Stimulated activated naive CD4-positive, alpha-beta T cell (primary cell): ENCODE results near the gene GATD1.
A peak's percentile ranks its signal among the peaks of the same experiment; 100 is the strongest.

Source experiments
- DNase-seq, 6 experiments: peaks; one replicate each; lab custom pipeline; 2025; lab: John Stamatoyannopoulos, UW

GATD1 gene

DNA sequence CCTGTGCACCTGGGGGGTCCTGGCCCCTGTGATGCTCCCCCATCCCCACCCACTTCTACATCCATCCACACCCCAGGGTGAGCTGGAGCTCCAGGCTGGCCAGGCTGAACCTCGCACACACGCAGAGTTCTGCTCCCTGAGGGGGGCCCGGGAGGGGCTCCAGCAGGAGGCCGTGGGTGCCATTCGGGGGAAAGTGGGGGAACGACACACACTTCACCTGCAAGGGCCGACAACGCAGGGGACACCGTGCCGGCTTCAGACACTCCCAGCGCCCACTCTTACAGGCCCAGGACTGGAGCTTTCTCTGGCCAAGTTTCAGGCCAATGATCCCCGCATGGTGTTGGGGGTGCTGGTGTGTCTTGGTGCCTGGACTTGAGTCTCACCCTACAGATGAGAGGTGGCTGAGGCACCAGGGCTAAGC lies 50.0 kb downstream of the GATD1 start:
- DNase-seq: no peak

DNA sequence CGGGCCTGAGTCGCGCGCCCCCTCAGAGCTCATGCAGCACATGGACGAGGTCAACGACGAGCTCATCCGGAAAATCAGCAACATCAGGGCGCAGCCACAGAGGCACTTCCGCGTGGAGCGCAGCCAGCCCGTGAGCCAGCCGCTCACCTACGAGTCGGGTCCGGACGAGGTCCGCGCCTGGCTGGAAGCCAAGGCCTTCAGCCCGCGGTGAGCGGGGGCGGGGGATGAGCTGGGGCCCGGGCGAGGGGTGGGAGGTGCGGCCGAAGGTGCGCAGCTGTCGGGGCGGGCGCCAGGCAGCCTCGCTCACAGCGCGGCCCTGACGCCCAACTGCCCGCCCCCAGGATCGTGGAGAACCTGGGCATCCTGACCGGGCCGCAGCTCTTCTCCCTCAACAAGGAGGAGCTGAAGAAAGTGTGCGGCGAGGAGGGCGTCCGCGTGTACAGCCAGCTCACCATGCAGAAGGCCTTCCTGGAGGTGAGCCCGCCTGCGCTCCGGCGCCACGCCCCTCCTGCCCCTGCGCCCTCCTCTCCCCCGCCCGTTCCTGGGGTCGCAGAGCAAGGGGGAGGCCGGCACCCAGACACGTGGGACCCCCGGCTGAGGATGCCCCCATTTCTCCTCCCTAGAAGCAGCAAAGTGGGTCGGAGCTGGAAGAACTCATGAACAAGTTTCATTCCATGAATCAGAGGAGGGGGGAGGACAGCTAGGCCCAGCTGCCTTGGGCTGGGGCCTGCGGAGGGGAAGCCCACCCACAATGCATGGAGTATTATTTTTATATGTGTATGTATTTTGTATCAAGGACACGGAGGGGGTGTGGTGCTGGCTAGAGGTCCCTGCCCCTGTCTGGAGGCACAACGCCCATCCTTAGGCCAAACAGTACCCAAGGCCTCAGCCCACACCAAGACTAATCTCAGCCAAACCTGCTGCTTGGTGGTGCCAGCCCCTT lies 50.7 kb downstream of the GATD1 start:
- peak in 4 of 6 experiments; percentile 19 to 52 (median 33) for DNase-seq

DNA sequence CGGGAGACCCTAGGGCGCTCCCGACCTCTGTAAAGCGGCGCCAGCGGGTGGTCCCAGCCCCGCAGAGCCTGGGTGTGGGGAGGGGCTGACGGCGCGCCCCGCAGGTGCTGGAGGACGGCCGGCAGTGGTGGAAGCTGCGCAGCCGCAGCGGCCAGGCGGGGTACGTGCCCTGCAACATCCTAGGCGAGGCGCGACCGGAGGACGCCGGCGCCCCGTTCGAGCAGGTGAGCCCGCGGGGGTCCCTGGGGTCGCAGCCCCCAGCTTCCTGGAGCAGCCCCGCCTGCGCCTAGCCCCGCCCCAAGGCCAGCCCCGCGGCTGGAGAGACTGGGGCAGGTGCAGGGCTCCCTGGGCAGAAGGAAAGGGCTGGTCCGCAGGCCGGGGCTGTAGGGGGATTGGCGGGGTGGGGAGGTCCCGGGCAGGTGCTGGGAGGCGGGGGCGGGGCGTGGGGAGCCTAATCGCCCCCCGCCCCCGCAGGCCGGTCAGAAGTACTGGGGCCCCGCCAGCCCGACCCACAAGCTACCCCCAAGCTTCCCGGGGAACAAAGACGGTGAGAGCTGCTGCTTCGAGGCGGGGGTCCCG lies 51.6 kb downstream of the GATD1 start:
- DNase-seq: no peak

GRCh38 chr11:724778-725386 lies 52.4 kb downstream of the GATD1 start:
- no peak for DNase-seq

- no peak for DNase-seq
Observed at GRCh38 chr11:724049-724777, 53.1 kb downstream of the GATD1 start.

GRCh38 chr11:723120-723883 lies 54.0 kb downstream of the GATD1 start:
- DNase-seq: peak in 5 of 6 experiments; percentile 27 to 66 (median 37)

GRCh38 chr11:722346-722811 lies 54.9 kb downstream of the GATD1 start:
- no peak for DNase-seq

DNA sequence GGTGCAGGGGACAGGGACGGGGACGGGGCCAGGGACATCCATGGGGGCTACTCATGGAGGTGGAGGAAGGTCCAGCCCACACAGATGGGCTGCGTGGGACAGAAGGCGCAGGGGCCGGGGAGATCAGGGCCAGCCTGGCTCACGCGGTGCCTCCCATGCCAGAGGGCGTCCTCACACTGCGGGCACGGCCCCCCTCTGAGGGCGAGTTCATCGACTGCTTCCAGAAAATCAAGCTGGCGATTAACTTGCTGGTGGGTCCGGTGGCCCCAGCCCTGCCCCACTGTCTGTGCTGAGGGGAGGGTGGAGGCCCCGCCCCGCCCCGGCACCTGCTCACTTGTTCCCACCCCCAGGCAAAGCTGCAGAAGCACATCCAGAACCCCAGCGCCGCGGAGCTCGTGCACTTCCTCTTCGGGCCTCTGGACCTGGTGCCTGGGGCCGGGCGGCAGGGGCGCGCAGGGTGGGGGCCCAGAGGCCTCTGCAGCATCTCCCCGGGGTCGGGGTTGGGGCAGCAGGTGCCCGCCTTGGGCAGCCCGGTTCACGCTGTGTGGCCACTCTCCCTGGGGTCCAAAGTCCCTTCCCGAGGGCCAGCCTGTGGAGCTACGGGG lies 55.4 kb downstream of the GATD1 start:
- DNase-seq: peak in 5 of 6 experiments; percentile 29 to 61 (median 49)

DNA sequence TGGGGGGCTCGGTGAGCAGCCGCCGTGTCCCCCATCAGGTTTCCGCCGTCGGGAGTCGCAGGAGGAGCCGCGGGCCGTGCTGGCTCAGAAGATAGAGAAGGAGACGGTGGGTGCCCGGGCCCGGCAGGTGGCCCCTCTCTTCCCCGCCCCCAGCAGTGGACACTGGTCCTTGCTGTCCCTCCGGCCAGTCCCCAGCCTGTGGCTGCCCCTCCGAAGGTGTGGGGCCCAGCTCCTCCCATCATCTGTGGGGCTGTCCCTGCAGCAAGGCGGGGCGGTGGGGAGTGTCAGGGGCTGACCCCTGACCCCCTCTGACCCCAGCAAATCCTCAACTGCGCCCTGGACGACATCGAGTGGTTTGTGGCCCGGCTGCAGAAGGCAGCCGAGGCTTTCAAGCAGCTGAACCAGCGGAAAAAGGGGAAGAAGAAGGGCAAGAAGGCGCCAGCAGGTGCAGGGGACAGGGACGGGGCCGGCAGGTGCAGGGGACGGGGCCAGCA lies 56.0 kb downstream of the GATD1 start:
- no peak for DNase-seq

DNA sequence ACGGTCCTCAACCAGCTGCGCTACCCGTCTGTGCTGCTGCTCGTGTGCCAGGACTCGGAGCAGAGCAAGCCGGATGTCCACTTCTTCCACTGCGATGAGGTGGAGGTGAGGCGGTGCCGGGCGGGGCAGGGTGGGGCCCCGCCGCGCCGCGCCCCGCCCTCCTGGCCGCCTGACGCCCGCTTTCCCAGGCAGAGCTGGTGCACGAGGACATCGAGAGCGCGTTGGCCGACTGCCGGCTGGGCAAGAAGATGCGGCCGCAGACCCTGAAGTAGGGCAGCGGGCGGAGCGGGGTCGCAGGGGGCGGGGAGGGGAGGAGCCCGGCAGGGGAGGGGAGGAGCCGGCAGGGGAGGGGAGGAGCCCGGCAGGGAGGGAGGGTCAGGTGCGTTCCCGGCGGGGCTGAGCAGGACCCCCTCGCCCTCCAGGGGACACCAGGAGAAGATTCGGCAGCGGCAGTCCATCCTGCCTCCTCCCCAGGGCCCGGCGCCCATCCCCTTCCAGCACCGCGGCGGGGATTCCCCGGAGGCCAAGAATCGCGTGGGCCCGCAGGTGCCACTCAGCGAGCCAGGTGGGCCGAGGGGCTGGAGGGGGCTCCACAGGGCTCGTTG lies 56.5 kb downstream of the GATD1 start:
- DNase-seq: peak in 3 of 6 experiments; percentile 55 to 73 (median 70)

GRCh38 chr11:720017-720641 lies 57.2 kb downstream of the GATD1 start:
- DNase-seq: no peak

DNA sequence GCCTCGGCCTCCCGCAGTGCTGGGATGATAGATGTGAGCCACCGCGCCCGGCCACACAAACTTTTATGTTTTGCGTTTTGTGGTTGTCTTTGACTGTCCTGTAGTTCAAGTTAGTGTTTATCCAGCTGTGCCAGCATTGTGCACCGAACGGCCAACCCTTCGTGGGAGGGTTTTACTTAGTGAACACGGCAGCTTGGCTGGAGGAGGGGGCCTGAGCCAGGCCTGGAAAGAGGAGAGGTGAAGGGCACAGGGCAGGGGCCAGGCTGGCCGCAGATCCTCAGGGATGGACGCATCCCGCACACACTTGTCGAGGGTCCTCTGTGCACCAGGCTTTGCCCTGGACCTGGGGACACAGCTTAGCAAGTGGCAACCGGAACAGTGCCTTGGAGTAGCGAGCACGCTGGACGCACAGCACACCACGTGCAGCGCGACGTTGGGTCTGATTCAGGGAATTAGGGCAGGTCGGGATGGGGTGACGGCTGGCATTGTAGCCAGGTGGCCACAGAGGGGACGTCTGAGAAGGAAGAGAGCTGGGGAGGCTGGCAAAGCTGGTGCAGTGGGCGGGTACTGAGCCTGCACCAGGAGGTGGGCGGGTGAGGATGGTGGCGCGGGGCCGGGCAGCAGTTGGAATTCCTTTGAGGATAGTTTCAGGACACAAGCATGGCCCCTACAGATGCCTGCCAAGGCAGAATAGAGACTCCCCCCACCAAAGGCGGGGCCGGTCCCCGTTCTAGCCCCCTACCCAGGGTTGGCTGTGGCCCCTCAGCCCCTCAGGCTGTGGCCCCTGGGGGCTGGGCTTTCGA lies 57.9 kb downstream of the GATD1 start:
- DNase-seq: no peak
